Measurements from ENCODE around the gene SINHCAF.

Gene SINHCAF

GRCh38 chr12:31362759-31363415, 36.9 kb upstream of the SINHCAF start:
- no peak overlapping the region for H3K27ac ChIP-seq (ENCODE audit: insufficient read depth, low read length, poor library complexity, severe bottlenecking)
- no peak overlapping the region for H3K4me3 ChIP-seq (ENCODE audit: insufficient read depth, low read depth, low read length, poor library complexity, severe bottlenecking)
- no peaks in the 10 kb centered on the region for H3K27me3 ChIP-seq (replicated peaks; ENCODE audit: control insufficient read depth, insufficient read depth, low read length, poor library complexity, severe bottlenecking)
- no peaks in the 10 kb centered on the region for H3K36me3 ChIP-seq (ENCODE audit: control insufficient read depth, insufficient read depth, low read length)
- no peak for DNase-seq
- H3K4me1 ChIP-seq (ENCODE audit: control insufficient read depth, insufficient read depth, low read length, poor library complexity, severe bottlenecking) = peaks cover 6% of the 10 kb centered on the region
- H3K9me3 ChIP-seq (ENCODE audit: control insufficient read depth, low read length) = no peaks in the 10 kb centered on the region

GRCh38 chr12:31362115-31362758, 36.3 kb upstream of the SINHCAF start:
- no peaks in the 10 kb centered on the region for H3K9me3 ChIP-seq (ENCODE audit: control insufficient read depth, low read length)
- peaks cover 6% of the 10 kb centered on the region for H3K4me1 ChIP-seq (ENCODE audit: control insufficient read depth, insufficient read depth, low read length, poor library complexity, severe bottlenecking)
- DNase-seq = no peak
- no peaks in the 10 kb centered on the region for H3K27me3 ChIP-seq (replicated peaks; ENCODE audit: control insufficient read depth, insufficient read depth, low read length, poor library complexity, severe bottlenecking)
- no peak overlapping the region for H3K4me3 ChIP-seq (ENCODE audit: insufficient read depth, low read depth, low read length, poor library complexity, severe bottlenecking)
- no peaks in the 10 kb centered on the region for H3K36me3 ChIP-seq (ENCODE audit: control insufficient read depth, insufficient read depth, low read length)
- no peak overlapping the region for H3K27ac ChIP-seq (ENCODE audit: insufficient read depth, low read length, poor library complexity, severe bottlenecking)

- H3K4me1 ChIP-seq (ENCODE audit: control insufficient read depth, insufficient read depth, low read length, poor library complexity, severe bottlenecking) = peaks cover 6% of the 10 kb centered on the region
- DNase-seq = no peak
- no peaks in the 10 kb centered on the region for H3K36me3 ChIP-seq (ENCODE audit: control insufficient read depth, insufficient read depth, low read length)
- H3K27ac ChIP-seq (ENCODE audit: insufficient read depth, low read length, poor library complexity, severe bottlenecking) = no peak overlapping the region
- no peaks in the 10 kb centered on the region for H3K9me3 ChIP-seq (ENCODE audit: control insufficient read depth, low read length)
- H3K27me3 ChIP-seq (replicated peaks; ENCODE audit: control insufficient read depth, insufficient read depth, low read length, poor library complexity, severe bottlenecking) = no peaks in the 10 kb centered on the region
- H3K4me3 ChIP-seq (ENCODE audit: insufficient read depth, low read depth, low read length, poor library complexity, severe bottlenecking) = no peak overlapping the region
Measured at GRCh38 chr12:31361730-31362114, 35.8 kb upstream of the SINHCAF start.

- DNase-seq = no peak
- Histone ChIP-seq H3K27me3 (replicated peaks; ENCODE audit: control insufficient read depth, insufficient read depth, low read length, poor library complexity, severe bottlenecking) (no peaks in the 10 kb centered on the region), H3K4me3 (ENCODE audit: insufficient read depth, low read depth, low read length, poor library complexity, severe bottlenecking) (no peak overlapping the region), H3K9me3 (ENCODE audit: control insufficient read depth, low read length) (no peaks in the 10 kb centered on the region), H3K27ac (ENCODE audit: insufficient read depth, low read length, poor library complexity, severe bottlenecking) (no peak overlapping the region), H3K36me3 (ENCODE audit: control insufficient read depth, insufficient read depth, low read length) (no peaks in the 10 kb centered on the region), H3K4me1 (ENCODE audit: control insufficient read depth, insufficient read depth, low read length, poor library complexity, severe bottlenecking) (no peaks in the 10 kb centered on the region)
Measured at GRCh38 chr12:31355747-31356107, 29.8 kb upstream of the SINHCAF start.

GRCh38 chr12:31353750-31354708, 28.1 kb upstream of the SINHCAF start:
- Histone ChIP-seq H3K27ac (ENCODE audit: insufficient read depth, low read length, poor library complexity, severe bottlenecking) (no peak overlapping the region), H3K9me3 (ENCODE audit: control insufficient read depth, low read length) (no peaks in the 10 kb centered on the region), H3K27me3 (replicated peaks; ENCODE audit: control insufficient read depth, insufficient read depth, low read length, poor library complexity, severe bottlenecking) (no peaks in the 10 kb centered on the region), H3K4me1 (ENCODE audit: control insufficient read depth, insufficient read depth, low read length, poor library complexity, severe bottlenecking) (no peaks in the 10 kb centered on the region), H3K4me3 (ENCODE audit: insufficient read depth, low read depth, low read length, poor library complexity, severe bottlenecking) (no peak overlapping the region), H3K36me3 (ENCODE audit: control insufficient read depth, insufficient read depth, low read length) (no peaks in the 10 kb centered on the region)
- no peak for DNase-seq

GRCh38 chr12:31346267-31346666, 20.3 kb upstream of the SINHCAF start:
- Histone ChIP-seq H3K4me1 (ENCODE audit: control insufficient read depth, insufficient read depth, low read length, poor library complexity, severe bottlenecking) (no peaks in the 10 kb centered on the region), H3K9me3 (ENCODE audit: control insufficient read depth, low read length) (no peaks in the 10 kb centered on the region), H3K36me3 (ENCODE audit: control insufficient read depth, insufficient read depth, low read length) (no peaks in the 10 kb centered on the region), H3K27ac (ENCODE audit: insufficient read depth, low read length, poor library complexity, severe bottlenecking) (no peak overlapping the region), H3K4me3 (ENCODE audit: insufficient read depth, low read depth, low read length, poor library complexity, severe bottlenecking) (no peak overlapping the region), H3K27me3 (replicated peaks; ENCODE audit: control insufficient read depth, insufficient read depth, low read length, poor library complexity, severe bottlenecking) (no peaks in the 10 kb centered on the region)
- DNase-seq = no peak

GRCh38 chr12:31343139-31343538, 17.2 kb upstream of the SINHCAF start:
- H3K36me3 ChIP-seq (ENCODE audit: control insufficient read depth, insufficient read depth, low read length) = no peaks in the 10 kb centered on the region
- DNase-seq = no peak
- no peaks in the 10 kb centered on the region for H3K27me3 ChIP-seq (replicated peaks; ENCODE audit: control insufficient read depth, insufficient read depth, low read length, poor library complexity, severe bottlenecking)
- no peak overlapping the region for H3K27ac ChIP-seq (ENCODE audit: insufficient read depth, low read length, poor library complexity, severe bottlenecking)
- H3K4me3 ChIP-seq (ENCODE audit: insufficient read depth, low read depth, low read length, poor library complexity, severe bottlenecking) = no peak overlapping the region
- no peaks in the 10 kb centered on the region for H3K4me1 ChIP-seq (ENCODE audit: control insufficient read depth, insufficient read depth, low read length, poor library complexity, severe bottlenecking)
- H3K9me3 ChIP-seq (ENCODE audit: control insufficient read depth, low read length) = no peaks in the 10 kb centered on the region

GRCh38 chr12:31342286-31342685, 16.3 kb upstream of the SINHCAF start:
- Histone ChIP-seq H3K27ac (ENCODE audit: insufficient read depth, low read length, poor library complexity, severe bottlenecking) (no peak overlapping the region), H3K9me3 (ENCODE audit: control insufficient read depth, low read length) (no peaks in the 10 kb centered on the region), H3K4me1 (ENCODE audit: control insufficient read depth, insufficient read depth, low read length, poor library complexity, severe bottlenecking) (no peaks in the 10 kb centered on the region), H3K36me3 (ENCODE audit: control insufficient read depth, insufficient read depth, low read length) (no peaks in the 10 kb centered on the region), H3K27me3 (replicated peaks; ENCODE audit: control insufficient read depth, insufficient read depth, low read length, poor library complexity, severe bottlenecking) (no peaks in the 10 kb centered on the region), H3K4me3 (ENCODE audit: insufficient read depth, low read depth, low read length, poor library complexity, severe bottlenecking) (no peak overlapping the region)
- DNase-seq = no peak

- DNase-seq = no peak
- Histone ChIP-seq H3K27ac (ENCODE audit: insufficient read depth, low read length, poor library complexity, severe bottlenecking) (no peak overlapping the region), H3K36me3 (ENCODE audit: control insufficient read depth, insufficient read depth, low read length) (no peaks in the 10 kb centered on the region), H3K4me3 (ENCODE audit: insufficient read depth, low read depth, low read length, poor library complexity, severe bottlenecking) (no peak overlapping the region), H3K9me3 (ENCODE audit: control insufficient read depth, low read length) (no peaks in the 10 kb centered on the region), H3K4me1 (ENCODE audit: control insufficient read depth, insufficient read depth, low read length, poor library complexity, severe bottlenecking) (no peaks in the 10 kb centered on the region), H3K27me3 (replicated peaks; ENCODE audit: control insufficient read depth, insufficient read depth, low read length, poor library complexity, severe bottlenecking) (no peaks in the 10 kb centered on the region)
Measured at GRCh38 chr12:31339831-31340622, 14.1 kb upstream of the SINHCAF start.

All from effector memory CD4-positive, alpha-beta T cell (primary cell).